HL-60 (cell line): ENCODE data around the gene RPP21.
A peak's percentile ranks its signal among the peaks of the same experiment; 100 is the strongest.

Experiments used
- GABPA ChIP-seq: IDR thresholded peaks from 2 replicates; pipeline ENCODE4 v1.6.1; 2012; ENCODE audit warnings: low read depth
- POLR2AphosphoS5 ChIP-seq: IDR thresholded peaks from 2 replicates; pipeline ENCODE4 v1.6.1; 2012; ENCODE audit warnings: low read depth
- TF ChIP-seq, protein P1 (sequence below): IDR thresholded peaks from one replicate; pipeline ENCODE4 v1.5.1; 2011; ENCODE audit warnings: low read length, control low read depth, inconsistent platforms; ENCODE audit not compliant: insufficient read depth
- TF ChIP-seq, protein P2 (sequence below): IDR thresholded peaks from 2 replicates; pipeline ENCODE4 v1.6.1; 2012; ENCODE audit warnings: low read depth; ENCODE audit not compliant: insufficient replicate concordance

DNA sequence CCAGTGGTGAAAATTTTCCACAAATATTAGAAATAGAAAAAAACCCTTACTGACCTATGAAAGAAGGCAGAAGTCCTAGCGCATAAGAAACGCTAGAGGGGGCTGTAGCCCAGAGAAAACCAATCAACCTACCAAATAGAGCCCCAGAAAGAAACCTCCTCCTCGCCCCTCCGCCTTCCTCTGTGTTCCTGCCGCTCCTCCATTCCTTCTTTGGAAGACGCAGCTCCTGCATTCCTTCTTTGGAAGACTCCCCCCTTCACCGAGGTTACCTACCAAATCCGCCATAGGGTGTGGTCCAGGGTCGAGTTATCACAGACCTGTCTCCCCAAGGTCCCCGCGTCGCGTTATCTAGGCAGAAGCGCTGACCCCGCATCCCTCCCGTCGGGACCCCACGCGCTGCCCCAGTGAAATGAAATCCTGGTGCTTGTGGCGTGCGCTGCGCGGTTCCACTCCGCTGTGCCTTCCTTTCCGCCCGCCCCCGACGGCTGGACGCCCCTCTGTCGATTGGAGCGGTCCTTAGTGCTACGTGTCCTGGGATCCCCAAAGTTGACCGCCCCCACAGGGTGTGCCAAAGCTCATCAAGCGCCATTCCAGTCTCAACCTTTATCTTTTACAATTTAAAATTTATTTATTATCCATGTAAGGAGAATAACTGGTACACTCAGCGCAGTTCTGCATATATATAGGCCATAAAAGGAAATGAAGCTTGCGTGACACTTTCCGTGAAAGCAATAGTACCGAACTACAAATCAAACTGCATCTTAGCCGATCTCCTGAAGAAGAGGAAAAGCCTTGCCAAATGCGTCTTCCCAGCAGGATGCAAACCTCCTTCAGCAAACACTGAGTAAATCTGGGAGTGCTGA lies 13.0 kb downstream of the RPP21 start:
- TF ChIP-seq GABPA: no peak
- TF ChIP-seq, protein P1, sequence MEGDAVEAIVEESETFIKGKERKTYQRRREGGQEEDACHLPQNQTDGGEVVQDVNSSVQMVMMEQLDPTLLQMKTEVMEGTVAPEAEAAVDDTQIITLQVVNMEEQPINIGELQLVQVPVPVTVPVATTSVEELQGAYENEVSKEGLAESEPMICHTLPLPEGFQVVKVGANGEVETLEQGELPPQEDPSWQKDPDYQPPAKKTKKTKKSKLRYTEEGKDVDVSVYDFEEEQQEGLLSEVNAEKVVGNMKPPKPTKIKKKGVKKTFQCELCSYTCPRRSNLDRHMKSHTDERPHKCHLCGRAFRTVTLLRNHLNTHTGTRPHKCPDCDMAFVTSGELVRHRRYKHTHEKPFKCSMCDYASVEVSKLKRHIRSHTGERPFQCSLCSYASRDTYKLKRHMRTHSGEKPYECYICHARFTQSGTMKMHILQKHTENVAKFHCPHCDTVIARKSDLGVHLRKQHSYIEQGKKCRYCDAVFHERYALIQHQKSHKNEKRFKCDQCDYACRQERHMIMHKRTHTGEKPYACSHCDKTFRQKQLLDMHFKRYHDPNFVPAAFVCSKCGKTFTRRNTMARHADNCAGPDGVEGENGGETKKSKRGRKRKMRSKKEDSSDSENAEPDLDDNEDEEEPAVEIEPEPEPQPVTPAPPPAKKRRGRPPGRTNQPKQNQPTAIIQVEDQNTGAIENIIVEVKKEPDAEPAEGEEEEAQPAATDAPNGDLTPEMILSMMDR: peak; percentile 62
- TF ChIP-seq POLR2AphosphoS5: no peak
- TF ChIP-seq, protein P2, sequence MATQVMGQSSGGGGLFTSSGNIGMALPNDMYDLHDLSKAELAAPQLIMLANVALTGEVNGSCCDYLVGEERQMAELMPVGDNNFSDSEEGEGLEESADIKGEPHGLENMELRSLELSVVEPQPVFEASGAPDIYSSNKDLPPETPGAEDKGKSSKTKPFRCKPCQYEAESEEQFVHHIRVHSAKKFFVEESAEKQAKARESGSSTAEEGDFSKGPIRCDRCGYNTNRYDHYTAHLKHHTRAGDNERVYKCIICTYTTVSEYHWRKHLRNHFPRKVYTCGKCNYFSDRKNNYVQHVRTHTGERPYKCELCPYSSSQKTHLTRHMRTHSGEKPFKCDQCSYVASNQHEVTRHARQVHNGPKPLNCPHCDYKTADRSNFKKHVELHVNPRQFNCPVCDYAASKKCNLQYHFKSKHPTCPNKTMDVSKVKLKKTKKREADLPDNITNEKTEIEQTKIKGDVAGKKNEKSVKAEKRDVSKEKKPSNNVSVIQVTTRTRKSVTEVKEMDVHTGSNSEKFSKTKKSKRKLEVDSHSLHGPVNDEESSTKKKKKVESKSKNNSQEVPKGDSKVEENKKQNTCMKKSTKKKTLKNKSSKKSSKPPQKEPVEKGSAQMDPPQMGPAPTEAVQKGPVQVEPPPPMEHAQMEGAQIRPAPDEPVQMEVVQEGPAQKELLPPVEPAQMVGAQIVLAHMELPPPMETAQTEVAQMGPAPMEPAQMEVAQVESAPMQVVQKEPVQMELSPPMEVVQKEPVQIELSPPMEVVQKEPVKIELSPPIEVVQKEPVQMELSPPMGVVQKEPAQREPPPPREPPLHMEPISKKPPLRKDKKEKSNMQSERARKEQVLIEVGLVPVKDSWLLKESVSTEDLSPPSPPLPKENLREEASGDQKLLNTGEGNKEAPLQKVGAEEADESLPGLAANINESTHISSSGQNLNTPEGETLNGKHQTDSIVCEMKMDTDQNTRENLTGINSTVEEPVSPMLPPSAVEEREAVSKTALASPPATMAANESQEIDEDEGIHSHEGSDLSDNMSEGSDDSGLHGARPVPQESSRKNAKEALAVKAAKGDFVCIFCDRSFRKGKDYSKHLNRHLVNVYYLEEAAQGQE: no peak
